Fibroblast of lung (primary cell): Measurements from ENCODE around the gene PPM1D. TPM values are rescaled to one million over a fixed set of nuclear protein-coding genes. Genes with fewer than 3 reads are reported as not detected.

ENCODE experiments used
- DNase-seq, 2 donors: peaks; one replicate each; pipeline versions ENCODE4 v3.0.0 to v3.0.0-alpha.2; 2010; ENCODE audit warnings: low read depth in 2 of 2
- H2AFZ ChIP-seq: 2 replicates; pipeline ENCODE4 v1.5.1; 2012; ENCODE audit warnings: low read length, control low read depth, inconsistent platforms
- H3K27ac ChIP-seq: 2 replicates; pipeline ENCODE4 v1.5.1; 2011; ENCODE audit warnings: low read length, control low read depth; ENCODE audit not compliant: insufficient read depth
- H3K27me3 ChIP-seq: 2 replicates; pipeline ENCODE4 v1.5.1; 2011; ENCODE audit warnings: mild to moderate bottlenecking, low read length; ENCODE audit not compliant: control insufficient read depth, insufficient read depth
- H3K36me3 ChIP-seq: 2 replicates; pipeline ENCODE4 v1.5.1; 2011; ENCODE audit warnings: low read length; ENCODE audit not compliant: control insufficient read depth, insufficient read depth
- H3K4me1 ChIP-seq: 2 replicates; pipeline ENCODE4 v1.5.1; 2011; ENCODE audit warnings: low read length; ENCODE audit not compliant: control insufficient read depth, insufficient read depth; ENCODE audit errors: extremely low read depth
- H3K4me2 ChIP-seq: 2 replicates; pipeline ENCODE4 v1.5.1; 2011; ENCODE audit warnings: low read length, control low read depth; ENCODE audit not compliant: insufficient read depth; ENCODE audit errors: extremely low read depth
- H3K4me3 ChIP-seq, 4 experiments: fragments of 200-600 bp in 1 of 4; sonication (generic) in 1 of 4; replicated peaks in 1 of 4; 2 replicates each; pipeline ENCODE4 v1.5.1; 2011 to 2016; ENCODE audit warnings: low read length in 4 of 4, low read depth in 3 of 4, mild to moderate bottlenecking in 3 of 4, control low read depth in 2 of 4, inconsistent platforms in 1 of 4, mixed read lengths in 1 of 4; ENCODE audit not compliant: insufficient read depth in 1 of 4; ENCODE audit errors: control extremely low read depth in 1 of 4
- H3K79me2 ChIP-seq: 2 replicates; pipeline ENCODE4 v1.5.1; 2012; ENCODE audit warnings: mild to moderate bottlenecking, low read length, inconsistent platforms; ENCODE audit not compliant: control insufficient read depth, insufficient read depth
- H3K9ac ChIP-seq: 2 replicates; pipeline ENCODE4 v1.5.1; 2011; ENCODE audit warnings: mild to moderate bottlenecking, low read length, control low read depth; ENCODE audit not compliant: insufficient read depth
- H3K9me3 ChIP-seq: 2 replicates; pipeline ENCODE4 v1.5.1; 2012; ENCODE audit warnings: low read depth, low read length; ENCODE audit not compliant: control insufficient read depth, insufficient read depth
- H4K20me1 ChIP-seq: 2 replicates; pipeline ENCODE4 v1.5.1; 2011; ENCODE audit warnings: low read length; ENCODE audit not compliant: control insufficient read depth, insufficient read depth; ENCODE audit errors: extremely low read depth
- CTCF ChIP-seq, 2 donors: IDR thresholded peaks in 1 of 2; conservative IDR thresholded peaks in 1 of 2; 1 replicate in 1 of 2; 2 replicates in 1 of 2; pipeline ENCODE4 v1.5.1; 2011 to 2012; ENCODE audit warnings: low read length in 2 of 2, control low read depth in 1 of 2, inconsistent platforms in 1 of 2, low read depth in 1 of 2, mild to moderate bottlenecking in 1 of 2
- EZH2 ChIP-seq: IDR thresholded peaks from 2 replicates; pipeline ENCODE4 v1.5.1; 2012; ENCODE audit warnings: low read length, control low read depth, mild to moderate bottlenecking; ENCODE audit errors: missing control alignments
- polyA plus RNA-seq, 2 donors: library from polyadenylated mRNA; depleted of rRNA in 1 of 2; stranded (reverse) in 1 of 2; unstranded in 1 of 2; fragments of >200 nt; gene quantifications; 2 replicates each; pipeline ENCODE4 v1.2.1, GENCODE V29; 2011 to 2012; ENCODE audit warnings: missing spikeins in 1 of 2
- total RNA-seq: library from RNA; depleted of rRNA; stranded (reverse); fragments of >200 nt; gene quantifications from 2 replicates; pipeline ENCODE4 v1.2.1, GENCODE V29; 2014

Gene PPM1D
- total and polyA plus RNA-seq, 2 donors (not counting 1 experiment from before 2014, with no cell fraction given): 6.8 to 12.4 TPM

GRCh38 chr17:60555786-60556185 is 44.2 kb upstream of the PPM1D start:
- no peak overlapping the region for H3K4me2 ChIP-seq
- H3K79me2 ChIP-seq: no peaks in the 10 kb centered on the region
- no peak overlapping the region for H3K27ac ChIP-seq
- no peaks in the 10 kb centered on the region for H3K9me3 ChIP-seq
- H3K4me3 ChIP-seq: no peak overlapping the region
- TF ChIP-seq EZH2 (no peak), CTCF (conservative IDR thresholded peaks at IDR 0.05 in 1 of 2, IDR thresholded peaks at IDR 0.05 in 1 of 2; ENCODE audit: low read depth in 1 of 2, low read length in 2 of 2) (no peak)
- H2AFZ ChIP-seq: no peak overlapping the region
- no peaks in the 10 kb centered on the region for H3K4me1 ChIP-seq
- no peaks in the 10 kb centered on the region for H3K36me3 ChIP-seq
- no peaks in the 10 kb centered on the region for H4K20me1 ChIP-seq
- no peak overlapping the region for H3K9ac ChIP-seq
- no peaks in the 10 kb centered on the region for H3K27me3 ChIP-seq
- no peak for DNase-seq

GRCh38 chr17:60557805-60558204 is 42.2 kb upstream of the PPM1D start:
- no peaks in the 10 kb centered on the region for H3K27me3 ChIP-seq
- no peak for DNase-seq
- H3K27ac ChIP-seq: no peak overlapping the region
- no peaks in the 10 kb centered on the region for H3K4me1 ChIP-seq
- H2AFZ ChIP-seq: no peak overlapping the region
- H3K36me3 ChIP-seq: no peaks in the 10 kb centered on the region
- no peak overlapping the region for H3K4me3 ChIP-seq
- H3K79me2 ChIP-seq: no peaks in the 10 kb centered on the region
- TF ChIP-seq CTCF (conservative IDR thresholded peaks at IDR 0.05 in 1 of 2, IDR thresholded peaks at IDR 0.05 in 1 of 2; ENCODE audit: low read depth in 1 of 2, low read length in 2 of 2): no peak
- no peak for TF ChIP-seq EZH2
- no peak overlapping the region for H3K9ac ChIP-seq
- H3K4me2 ChIP-seq: no peak overlapping the region
- no peaks in the 10 kb centered on the region for H4K20me1 ChIP-seq
- H3K9me3 ChIP-seq: no peaks in the 10 kb centered on the region

DNA sequence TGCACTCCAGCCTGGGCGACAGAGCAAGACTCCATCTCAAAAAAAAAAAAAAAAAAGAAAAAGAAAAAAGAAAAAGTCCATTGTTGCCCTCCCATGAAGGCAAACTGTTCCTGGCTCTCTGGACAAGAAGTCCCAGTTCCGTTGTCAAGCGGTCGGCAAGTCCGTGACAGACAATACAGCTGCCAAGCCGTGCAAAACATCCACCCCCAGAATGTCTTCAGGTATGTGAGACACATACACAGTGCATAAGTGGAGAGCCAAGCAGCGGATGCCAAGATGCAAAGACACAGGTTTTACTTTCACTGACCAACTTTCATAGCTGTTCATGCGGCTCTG is 40.4 kb upstream of the PPM1D start:
- Histone ChIP-seq H3K4me3 (no peak overlapping the region), H3K27me3 (no peaks in the 10 kb centered on the region), H3K4me2 (no peak overlapping the region), H3K4me1 (no peaks in the 10 kb centered on the region), H4K20me1 (no peaks in the 10 kb centered on the region), H3K9ac (no peak overlapping the region), H3K36me3 (no peaks in the 10 kb centered on the region), H3K79me2 (no peaks in the 10 kb centered on the region), H3K27ac (no peak overlapping the region), H3K9me3 (no peaks in the 10 kb centered on the region), H2AFZ (no peak overlapping the region)
- DNase-seq: no peak
- TF ChIP-seq EZH2: no peak
- no peak for TF ChIP-seq CTCF (conservative IDR thresholded peaks at IDR 0.05 in 1 of 2, IDR thresholded peaks at IDR 0.05 in 1 of 2; ENCODE audit: low read depth in 1 of 2, low read length in 2 of 2)
